Thoracic aorta (tissue), 2 donors: ENCODE data around the gene CCDC89. TPM values are rescaled to one million over a fixed set of nuclear protein-coding genes. Genes with fewer than 3 reads are reported as not detected.
A peak's percentile ranks its signal among the peaks of the same experiment; 100 is the strongest.

Experiments
- ATAC-seq: fragments of 150-250 bp; one replicate; pipeline ENCODE4 v1.8.0; 2017; ENCODE audit warnings: low read depth; ENCODE audit not compliant: insufficient number of reproducible peaks, low FRiP score
- DNase-seq: peaks from one replicate; pipeline ENCODE4 v3.0.0-alpha.2; 2020; ENCODE audit warnings: low spot score
- H3K27ac ChIP-seq, 2 donors: fragments of 200-600 bp; sonication (generic); 1 replicate in 1 of 2; 2 replicates in 1 of 2; pipeline ENCODE4 v1.5.1; 2016; ENCODE audit warnings: mild to moderate bottlenecking in 2 of 2, moderate library complexity in 2 of 2
- H3K27me3 ChIP-seq: fragments of 200-600 bp; sonication (generic); replicated peaks from 2 replicates; pipeline ENCODE4 v1.6.0; 2016; ENCODE audit warnings: mild to moderate bottlenecking; ENCODE audit not compliant: insufficient read depth
- H3K36me3 ChIP-seq: fragments of 200-600 bp; sonication (generic); one replicate; pipeline ENCODE4 v1.5.1; 2016
- H3K4me1 ChIP-seq, 2 donors: fragments of 200-600 bp; sonication (generic); 1 replicate in 1 of 2; 2 replicates in 1 of 2; pipeline versions ENCODE4 v1.5.1 to v1.6.0; 2016; ENCODE audit warnings: low read depth in 2 of 2, mild to moderate bottlenecking in 1 of 2; ENCODE audit not compliant: control insufficient read depth in 1 of 2
- H3K4me3 ChIP-seq: fragments of 200-600 bp; sonication (generic); 2 replicates; pipeline ENCODE4 v1.5.1; 2016; ENCODE audit warnings: mild to moderate bottlenecking
- H3K9me3 ChIP-seq: fragments of 200-600 bp; sonication (generic); 2 replicates; pipeline ENCODE4 v1.5.1; 2016
- total RNA-seq, 2 donors: library from RNA; depleted of rRNA; stranded (reverse); fragments of >200 nt; gene quantifications; one replicate each; pipeline versions ENCODE4 v1.1.0 to v1.2.3, GENCODE V29; 2016
- TF ChIP-seq, protein P1 (sequence below): fragments of 200-600 bp; sonication (generic); IDR thresholded peaks from one replicate; pipeline ENCODE4 v1.5.1; 2019; ENCODE audit warnings: antibody characterized with exemption

Gene CCDC89
- total RNA-seq, 2 donors from 2014 or later: 0.81 to 2.3 TPM

- ATAC-seq: no peak
- H3K4me3 ChIP-seq: peak overlapping the region; percentile 75
- TF ChIP-seq, protein P1, sequence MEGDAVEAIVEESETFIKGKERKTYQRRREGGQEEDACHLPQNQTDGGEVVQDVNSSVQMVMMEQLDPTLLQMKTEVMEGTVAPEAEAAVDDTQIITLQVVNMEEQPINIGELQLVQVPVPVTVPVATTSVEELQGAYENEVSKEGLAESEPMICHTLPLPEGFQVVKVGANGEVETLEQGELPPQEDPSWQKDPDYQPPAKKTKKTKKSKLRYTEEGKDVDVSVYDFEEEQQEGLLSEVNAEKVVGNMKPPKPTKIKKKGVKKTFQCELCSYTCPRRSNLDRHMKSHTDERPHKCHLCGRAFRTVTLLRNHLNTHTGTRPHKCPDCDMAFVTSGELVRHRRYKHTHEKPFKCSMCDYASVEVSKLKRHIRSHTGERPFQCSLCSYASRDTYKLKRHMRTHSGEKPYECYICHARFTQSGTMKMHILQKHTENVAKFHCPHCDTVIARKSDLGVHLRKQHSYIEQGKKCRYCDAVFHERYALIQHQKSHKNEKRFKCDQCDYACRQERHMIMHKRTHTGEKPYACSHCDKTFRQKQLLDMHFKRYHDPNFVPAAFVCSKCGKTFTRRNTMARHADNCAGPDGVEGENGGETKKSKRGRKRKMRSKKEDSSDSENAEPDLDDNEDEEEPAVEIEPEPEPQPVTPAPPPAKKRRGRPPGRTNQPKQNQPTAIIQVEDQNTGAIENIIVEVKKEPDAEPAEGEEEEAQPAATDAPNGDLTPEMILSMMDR: no peak
- H3K9me3 ChIP-seq: no peaks in the 10 kb centered on the region
- peaks cover 5 to 15% of the 10 kb centered on the region in 2 donors for H3K4me1 ChIP-seq
- H3K27me3 ChIP-seq: no peaks in the 10 kb centered on the region
- peak overlapping the region; percentile 54 to 75 for H3K27ac ChIP-seq
- no peak for DNase-seq
- no peaks in the 10 kb centered on the region for H3K36me3 ChIP-seq
These were observed 723 bp downstream of the CCDC89 start for GRCh38 chr11:85685125-85685819.

DNA sequence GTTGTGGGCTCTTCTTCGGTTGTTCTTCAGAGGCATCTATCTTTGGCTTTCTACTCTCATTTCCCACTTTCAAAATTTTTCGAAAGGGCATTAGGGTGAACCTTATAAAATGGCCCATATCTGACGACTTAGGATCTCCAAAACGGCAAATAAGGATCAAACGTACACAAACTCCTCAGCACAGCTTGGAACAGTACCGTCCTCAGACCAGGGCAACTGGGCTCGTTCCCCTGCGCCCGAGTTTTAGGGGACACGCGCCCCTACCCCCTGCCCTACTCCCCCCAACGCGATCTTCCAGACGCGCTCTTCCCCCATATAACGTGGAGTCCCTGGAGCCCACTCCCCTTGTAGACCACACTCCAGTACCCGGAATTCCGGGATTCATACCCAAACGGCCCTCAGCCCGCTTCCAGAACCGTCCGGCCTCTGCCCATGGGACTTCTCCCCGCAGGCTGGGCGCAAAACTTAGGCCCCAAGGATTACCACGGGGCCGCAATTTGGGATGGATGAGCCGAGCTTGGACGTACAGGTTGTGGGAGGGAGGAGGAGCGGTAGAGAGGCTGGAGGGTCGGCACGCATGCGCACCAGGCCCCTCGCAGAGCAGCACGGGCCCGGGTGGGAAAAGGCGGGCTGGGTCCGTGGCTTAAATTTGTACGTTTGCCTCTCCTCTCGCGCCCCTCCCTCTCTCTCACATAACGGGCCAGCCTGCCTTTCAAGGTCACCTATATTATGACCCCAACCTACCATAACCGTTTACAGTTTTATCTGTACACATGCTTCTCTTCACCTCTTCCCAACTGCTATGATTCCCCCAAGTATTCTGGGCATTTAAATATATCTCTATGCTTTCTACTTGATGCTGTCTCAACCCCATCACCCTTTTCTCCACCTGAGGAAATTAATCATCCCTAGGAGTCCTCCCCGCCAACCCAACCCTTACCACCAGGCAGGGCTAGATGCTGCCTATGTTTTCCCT is 3.4 kb downstream of the CCDC89 start:
- no peaks in the 10 kb centered on the region for H3K36me3 ChIP-seq
- peak overlapping the region; percentile 84 for H3K4me3 ChIP-seq
- ATAC-seq (no peak), DNase-seq (no peak)
- H3K4me1 ChIP-seq: peaks cover 5 to 15% of the 10 kb centered on the region in 2 donors
- H3K9me3 ChIP-seq: no peaks in the 10 kb centered on the region
- TF ChIP-seq, protein P1: no peak
- H3K27ac ChIP-seq: no peak overlapping the region
- no peaks in the 10 kb centered on the region for H3K27me3 ChIP-seq

- no peak for ATAC-seq
- peaks cover 0 to 15% of the 10 kb centered on the region in 2 donors for H3K4me1 ChIP-seq
- no peak for DNase-seq
- no peaks in the 10 kb centered on the region for H3K9me3 ChIP-seq
- H3K27ac ChIP-seq: no peak overlapping the region
- H3K4me3 ChIP-seq: no peak overlapping the region
- H3K27me3 ChIP-seq: no peaks in the 10 kb centered on the region
- H3K36me3 ChIP-seq: no peaks in the 10 kb centered on the region
- TF ChIP-seq, protein P1: no peak
These were observed 5.1 kb downstream of the CCDC89 start for GRCh38 chr11:85680897-85681296.

DNA sequence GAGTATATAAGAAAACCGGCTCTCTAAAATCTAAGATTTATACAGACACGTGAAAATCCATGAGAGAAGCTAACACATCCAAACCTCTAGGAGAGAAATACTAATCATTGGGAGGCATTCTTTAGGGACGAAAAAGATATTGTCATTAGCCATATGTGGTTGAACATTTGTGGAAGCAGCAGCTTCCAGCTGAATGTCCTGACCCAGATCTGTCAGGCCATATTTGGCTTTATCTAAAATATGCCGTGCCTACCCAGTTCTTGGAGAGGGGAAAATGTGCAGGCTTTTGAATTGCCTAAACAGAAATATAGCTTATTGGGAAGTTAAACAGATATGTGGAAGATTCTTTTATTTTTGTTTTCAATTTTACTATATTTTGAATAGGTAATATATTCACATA is 6.4 kb downstream of the CCDC89 start:
- TF ChIP-seq, protein P1: no peak
- H3K4me3 ChIP-seq: no peak overlapping the region
- ATAC-seq: no peak
- H3K9me3 ChIP-seq: no peaks in the 10 kb centered on the region
- H3K4me1 ChIP-seq: peaks cover 0 to 5% of the 10 kb centered on the region in 2 donors
- H3K36me3 ChIP-seq: no peaks in the 10 kb centered on the region
- DNase-seq: no peak
- no peak overlapping the region for H3K27ac ChIP-seq
- no peaks in the 10 kb centered on the region for H3K27me3 ChIP-seq

DNA sequence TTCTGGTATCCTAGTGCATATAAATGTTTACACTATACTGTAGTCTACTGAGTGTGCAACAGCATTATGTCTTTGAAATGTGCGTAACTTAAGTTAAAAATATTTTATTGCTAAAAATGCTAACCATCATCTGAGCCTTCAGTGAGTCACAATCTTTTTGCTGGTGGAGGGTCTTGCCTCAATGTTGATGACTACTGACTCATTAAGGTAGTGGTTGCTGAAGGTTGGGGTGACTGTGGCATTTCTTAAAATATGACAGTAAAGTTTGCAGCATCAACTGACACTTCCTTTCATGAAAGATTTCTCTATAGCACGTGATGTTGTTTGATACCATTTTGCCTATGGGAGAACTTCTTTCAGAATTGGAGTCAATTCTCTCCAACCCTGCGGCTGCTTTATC is 12.6 kb downstream of the CCDC89 start:
- ATAC-seq: no peak
- DNase-seq: no peak
- no peaks in the 10 kb centered on the region for H3K36me3 ChIP-seq
- H3K9me3 ChIP-seq: no peaks in the 10 kb centered on the region
- no peak overlapping the region for H3K27ac ChIP-seq
- no peak overlapping the region for H3K4me3 ChIP-seq
- TF ChIP-seq, protein P1: no peak
- H3K4me1 ChIP-seq: no peaks in the 10 kb centered on the region
- no peaks in the 10 kb centered on the region for H3K27me3 ChIP-seq
